ENCODE results near the gene ZNF385D.
"Not testable (repeated sequence)": the region's sequence is repeated elsewhere in the genome, so short reads cannot be mapped to it uniquely, and the experiment has no call there.

GRCh38 chr3:21486024-21486935 is 264.7 kb downstream of the ZNF385D start:
- not testable (repeated sequence) for TF ChIP-seq CTCF, POLR2A (IDR thresholded peaks at IDR 0.05)

Measured in testis (tissue), 2 donors.